ENCODE data around the gene FRAT2.

GRCh38 chr10:97376413-97376812 lies 41.9 kb upstream of the FRAT2 start:
- no peak for TF ChIP-seq EP300 (IDR thresholded peaks at IDR 0.05; ENCODE audit: borderline replicate concordance)
- no peak for TF ChIP-seq TAF1 (IDR thresholded peaks at IDR 0.05; ENCODE audit: low read depth)
- no peak for TF ChIP-seq REST (IDR thresholded peaks at IDR 0.05; ENCODE audit: low read depth)
- TF ChIP-seq YY1 (IDR thresholded peaks at IDR 0.05; ENCODE audit: low read depth) = no peak
- no peak for TF ChIP-seq RAD21 (IDR thresholded peaks at IDR 0.05; ENCODE audit: low read depth)
- TF ChIP-seq NFIC (IDR thresholded peaks at IDR 0.05) = no peak
